H1 (cell line): Measurements from ENCODE around the gene YTHDF2. TPM values are rescaled to one million over a fixed set of nuclear protein-coding genes. Genes with fewer than 3 reads are reported as not detected.

Experiments used
- ASH2L ChIP-seq: fragments of 200-600, 300-600 bp; sonication (generic); IDR thresholded peaks from one replicate; pipeline ENCODE4 v1.7.1; 2017; ENCODE audit warnings: low read length
- BACH1 ChIP-seq: IDR thresholded peaks from 2 replicates; pipeline ENCODE4 v1.6.1; 2012; ENCODE audit warnings: low read length, improper control_type of control experiment
- BCL11A ChIP-seq, 2 experiments: IDR thresholded peaks; one replicate each; pipeline ENCODE4 v1.6.1; 2011; ENCODE audit warnings: low read depth in 2 of 2, low read length in 2 of 2, mild to moderate bottlenecking in 2 of 2
- CBX5 ChIP-seq: fragments of 300-800, 300-1000 bp; sonication (generic); IDR thresholded peaks from 2 replicates; pipeline ENCODE4 v1.7.1; 2016; ENCODE audit warnings: antibody characterized with exemption, low read length, low read depth
- CBX8 ChIP-seq: fragments of 300-800, 300-1000 bp; sonication (generic); IDR thresholded peaks from 2 replicates; pipeline ENCODE4 v1.7.1; 2016; ENCODE audit warnings: low read depth, low read length, borderline replicate concordance
- CTBP2 ChIP-seq: IDR thresholded peaks from 2 replicates; pipeline ENCODE4 v1.7.0; 2011; ENCODE audit warnings: borderline replicate concordance, mild to moderate bottlenecking, moderate library complexity, mixed read lengths, low read length; ENCODE audit not compliant: insufficient read depth, insufficient read length
- CTCF ChIP-seq, 3 experiments: IDR thresholded peaks; 1 replicate in 2 of 3; 2 replicates in 1 of 3; pipeline versions ENCODE4 v1.5.1 to v1.6.1; 2011; ENCODE audit warnings: low read length in 3 of 3, mild to moderate bottlenecking in 3 of 3, inconsistent platforms in 2 of 3, low read depth in 1 of 3, moderate library complexity in 1 of 3; ENCODE audit not compliant: insufficient read depth in 1 of 3; ENCODE audit errors: control extremely low read depth in 1 of 3
- FOSL1 ChIP-seq: IDR thresholded peaks from 2 replicates; pipeline ENCODE4 v1.6.1; 2011; ENCODE audit warnings: mild to moderate bottlenecking, low read depth, low read length, moderate library complexity; ENCODE audit not compliant: insufficient read depth
- HDAC2 ChIP-seq, 2 experiments: fragments of 300-600 bp in 1 of 2; sonication (generic) in 1 of 2; IDR thresholded peaks; 2 replicates each; pipeline ENCODE4 v1.6.1; 2011 to 2012; ENCODE audit warnings: low read depth in 2 of 2, low read length in 2 of 2, mild to moderate bottlenecking in 2 of 2, moderate library complexity in 2 of 2, borderline replicate concordance in 1 of 2, inconsistent platforms in 1 of 2
- KDM4A ChIP-seq: IDR thresholded peaks from one replicate; pipeline ENCODE4 v1.7.1; 2012; ENCODE audit warnings: low read depth, mild to moderate bottlenecking, moderate library complexity, low read length, inconsistent platforms; ENCODE audit not compliant: severe bottlenecking
- MAFK ChIP-seq: IDR thresholded peaks from 2 replicates; pipeline ENCODE4 v1.6.1; 2012; ENCODE audit warnings: low read depth, mild to moderate bottlenecking, improper control_type of control experiment, low read length
- NANOG ChIP-seq: IDR thresholded peaks from 2 replicates; pipeline ENCODE4 v1.6.1; 2011; ENCODE audit warnings: low read length, low read depth, mild to moderate bottlenecking, inconsistent platforms; ENCODE audit not compliant: insufficient read depth, poor library complexity, severe bottlenecking
- POLR2AphosphoS5 ChIP-seq: IDR thresholded peaks from 2 replicates; pipeline ENCODE4 v1.6.1; 2011; ENCODE audit warnings: low read depth, low read length
- RBBP5 ChIP-seq: IDR thresholded peaks from 2 replicates; pipeline ENCODE4 v1.7.1; 2012; ENCODE audit warnings: low read depth, mild to moderate bottlenecking, inconsistent platforms, low read length, moderate library complexity, borderline replicate concordance
- SAP30 ChIP-seq: fragments of 300-600 bp; sonication (generic); IDR thresholded peaks from 2 replicates; pipeline ENCODE4 v1.7.1; 2012; ENCODE audit warnings: low read length, moderate library complexity, mild to moderate bottlenecking, inconsistent platforms; ENCODE audit not compliant: insufficient read depth, insufficient replicate concordance
- SP4 ChIP-seq: IDR thresholded peaks from 2 replicates; pipeline ENCODE4 v1.6.1; 2012; ENCODE audit warnings: low read length, inconsistent platforms
- SUZ12 ChIP-seq: fragments of 200-600 bp; sonication (generic); IDR thresholded peaks from 2 replicates; pipeline ENCODE4 v1.6.1; 2012; ENCODE audit warnings: mild to moderate bottlenecking, inconsistent platforms, low read length, moderate library complexity, mixed read lengths
- TBP ChIP-seq: IDR thresholded peaks from 2 replicates; pipeline ENCODE4 v1.6.1; 2011; ENCODE audit warnings: low read depth, low read length, improper control_type of control experiment
- TEAD4 ChIP-seq: IDR thresholded peaks from 2 replicates; pipeline ENCODE4 v1.6.1; 2012; ENCODE audit warnings: low read depth, low read length, inconsistent platforms, mixed read lengths
- YY1 ChIP-seq: IDR thresholded peaks from 2 replicates; pipeline ENCODE4 v1.6.1; 2011; ENCODE audit warnings: low read depth, mild to moderate bottlenecking, low read length
- polyA plus RNA-seq, 7 experiments: library from polyadenylated mRNA; depleted of rRNA in 3 of 7; stranded (reverse) in 5 of 7; unstranded in 2 of 7; fragments of >200 nt in 5 of 7; fragments of 200-250 nt in 2 of 7; gene quantifications; 1 replicate in 5 of 7; 2 replicates in 1 of 7; 4 replicates in 1 of 7; pipeline versions ENCODE4 v1.2.1 to v1.2.3, GENCODE V29; 2011 to 2013; ENCODE audit warnings: missing spikeins in 2 of 7, mixed read lengths in 2 of 7
- total RNA-seq: library from RNA; stranded (reverse); fragmentation: NEBNext Ultra II Directional; extraction: Animal tissue kit (Norgen Biotek cat#: 25700); gene quantifications from 2 replicates; pipeline ENCODE4 v1.2.1, GENCODE V29; 2021

YTHDF2 gene
- total and polyA plus RNA-seq, 2 of the 8 experiments (the other 6 are each of a cell fraction or from before 2014, with no cell fraction given) = 128 to 164 TPM

GRCh38 chr1:28737307-28738132 lies 780 bp downstream of the YTHDF2 start (continued):
- TF ChIP-seq MAFK = no peak
- no peak for TF ChIP-seq TEAD4
- no peak for TF ChIP-seq CBX8
- no peak for TF ChIP-seq BACH1
- no peak for TF ChIP-seq YY1
- TF ChIP-seq SP4 = no peak
- no peak for TF ChIP-seq HDAC2 (IDR thresholded peaks at IDR 0.05; ENCODE audit: borderline replicate concordance in 1 of 2, low read depth in 2 of 2, low read length in 2 of 2)
- no peak for TF ChIP-seq ASH2L
- TF ChIP-seq CTBP2 = no peak
- peak; percentile 62 for TF ChIP-seq SAP30
- TF ChIP-seq NANOG = no peak
- no peak; the same call in none of the 2 replicates for TF ChIP-seq TBP
- TF ChIP-seq FOSL1 = no peak
- TF ChIP-seq POLR2AphosphoS5 = 0 out of 2 replicates have a peak, but pooled peaks have one; percentile 37
- TF ChIP-seq KDM4A = no peak
- TF ChIP-seq RBBP5 = no peak
- no peak for TF ChIP-seq SUZ12
- no peak for TF ChIP-seq CBX5
- no peak for TF ChIP-seq BCL11A (IDR thresholded peaks at IDR 0.05; ENCODE audit: low read depth in 2 of 2, low read length in 2 of 2)
- no peak for TF ChIP-seq CTCF (IDR thresholded peaks at IDR 0.05; ENCODE audit: control extremely low read depth in 1 of 3, insufficient read depth in 1 of 3, low read depth in 1 of 3, low read length in 3 of 3)
